RWPE1 (cell line): ENCODE results near the gene MS4A10.

Source experiments
- CTCF ChIA-PET: fragments of 350-600 bp; sonication (Branson Sonifier 250); formaldehyde crosslinking; extraction: SDS; loops from one replicate; lab custom pipeline; 2021; lab: Yijun Ruan, JAX
- POLR2A ChIA-PET: fragments of 400-600 bp; formaldehyde crosslinking; extraction: SDS; loops from one replicate; lab custom pipeline; 2020; ENCODE audit warnings: antibody characterized with exemption; ENCODE audit not compliant: low non-redundant PET; lab: Yijun Ruan, JAX
- DNase-seq: peaks from one replicate; pipeline ENCODE4 v3.0.0; 2012; ENCODE audit warnings: low spot score
- H3K27ac ChIP-seq: fragments of 450-650 bp; 2 replicates; pipeline ENCODE4 v1.5.1; 2017
- CTCF ChIP-seq: fragments of 450-650 bp; conservative IDR thresholded peaks from 2 replicates; pipeline ENCODE4 v1.5.1; 2017; ENCODE audit warnings: low read depth, mild to moderate bottlenecking

MS4A10 gene

GRCh38 chr11:60775420-60775961 lies 9.6 kb upstream of the MS4A10 start:
- ChIA-PET POLR2A (no interaction called here), CTCF (interaction anchor here (0.5 to 2.4 kb wide), 20 partner anchors 9 to 480 kb away, joined by 3 to 14 read pairs (median 4); partner anchors contain the start of genes MS4A10 and MS4A15)
- H3K27ac ChIP-seq = no peak overlapping the region
- TF ChIP-seq CTCF = peak; percentile 83
- peak; percentile 73 for DNase-seq

GRCh38 chr11:60776167-60776566 lies 9.0 kb upstream of the MS4A10 start:
- DNase-seq = no peak
- H3K27ac ChIP-seq = no peak overlapping the region
- CTCF ChIA-PET = interaction anchor here (0.6 to 2.4 kb wide), 10 partner anchors 10 to 479 kb away, joined by 3 to 14 read pairs (median 4); partner anchors contain the start of gene MS4A15
- POLR2A ChIA-PET = no interaction called here
- TF ChIP-seq CTCF = no peak

GRCh38 chr11:60777106-60777505 lies 8.0 kb upstream of the MS4A10 start:
- no peak for DNase-seq
- no peak for TF ChIP-seq CTCF
- H3K27ac ChIP-seq = no peak overlapping the region
- CTCF ChIA-PET = interaction anchor here (0.6 to 0.7 kb wide), 2 partner anchors 9 to 122 kb away, joined by 3 read pairs; no protein-coding TSS in a partner anchor
- POLR2A ChIA-PET = no interaction called here

- ChIA-PET POLR2A (no interaction called here), CTCF (interaction anchor here (0.6 to 0.7 kb wide), 2 partner anchors 8 to 1834 kb away, joined by 3 read pairs; no protein-coding TSS in a partner anchor)
- H3K27ac ChIP-seq = no peak overlapping the region
- TF ChIP-seq CTCF = no peak
- peak; percentile 22 for DNase-seq
Observed at GRCh38 chr11:60777572-60777971, 7.6 kb upstream of the MS4A10 start.

GRCh38 chr11:60780065-60780464 lies 5.1 kb upstream of the MS4A10 start:
- POLR2A ChIA-PET = no interaction called here
- TF ChIP-seq CTCF = no peak
- H3K27ac ChIP-seq = no peak overlapping the region
- CTCF ChIA-PET = interaction anchor here (0.6 to 0.9 kb wide), 2 partner anchors 10 to 150 kb away, joined by 3 to 4 read pairs; no protein-coding TSS in a partner anchor
- DNase-seq = no peak

- POLR2A ChIA-PET = no interaction called here
- no peak overlapping the region for H3K27ac ChIP-seq
- TF ChIP-seq CTCF = no peak
- no peak for DNase-seq
- CTCF ChIA-PET = interaction anchor here (0.9 kb wide), 1 partner anchor 11 kb away, joined by 4 read pairs; no protein-coding TSS in a partner anchor
Observed at GRCh38 chr11:60780774-60781173, 4.4 kb upstream of the MS4A10 start.
